Endodermal cell (in vitro differentiated cells): ENCODE measurements around the gene VKORC1L1. TPM values are rescaled to one million over a fixed set of nuclear protein-coding genes. Genes with fewer than 3 reads are reported as not detected.
"Not testable (repeated sequence)": the region's sequence is repeated elsewhere in the genome, so short reads cannot be mapped to it uniquely, and the experiment has no call there.

ENCODE experiments used
- DNase-seq: peaks from one replicate; pipeline ENCODE4 v3.0.0-alpha.2; 2017
- H3K27ac ChIP-seq: 2 replicates; pipeline ENCODE4 v1.5.1; 2013; ENCODE audit warnings: mild to moderate bottlenecking, low read depth, low read length, moderate library complexity
- H3K27me3 ChIP-seq: 2 replicates; pipeline ENCODE4 v1.6.1; 2013; ENCODE audit warnings: mild to moderate bottlenecking, low read length, moderate library complexity; ENCODE audit not compliant: insufficient read depth, control insufficient read depth, poor library complexity, severe bottlenecking
- H3K36me3 ChIP-seq: 2 replicates; pipeline ENCODE4 v1.7.0; 2013; ENCODE audit warnings: mild to moderate bottlenecking, low read length, moderate library complexity; ENCODE audit not compliant: control insufficient read depth, insufficient read depth
- H3K4me1 ChIP-seq: one replicate; pipeline ENCODE4 v1.7.0; 2013; ENCODE audit warnings: low read length; ENCODE audit not compliant: control insufficient read depth, insufficient read depth
- H3K4me3 ChIP-seq: 2 replicates; pipeline ENCODE4 v1.5.1; 2013; ENCODE audit warnings: mild to moderate bottlenecking, low read length, moderate library complexity
- H3K9ac ChIP-seq: 2 replicates; pipeline ENCODE4 v1.6.1; 2013; ENCODE audit warnings: mild to moderate bottlenecking, low read length, moderate library complexity; ENCODE audit not compliant: poor library complexity, severe bottlenecking; ENCODE audit errors: extremely low read depth
- H3K9me3 ChIP-seq: 2 replicates; pipeline ENCODE4 v1.6.1; 2013; ENCODE audit warnings: mild to moderate bottlenecking, low read length, moderate library complexity; ENCODE audit not compliant: control insufficient read depth
- H3K27ac Mint-ChIP-seq: 2 replicates; pipeline ENCODE4 v1.8.0; 2020; ENCODE audit warnings: mixed read lengths
- H3K27me3 Mint-ChIP-seq: 2 replicates; pipeline ENCODE4 v1.8.0; 2021; ENCODE audit warnings: mild to moderate bottlenecking, mixed read lengths; ENCODE audit not compliant: insufficient read depth
- H3K36me3 Mint-ChIP-seq: 2 replicates; pipeline ENCODE4 v1.8.0; 2020; ENCODE audit warnings: low read depth, mixed read lengths
- H3K4me1 Mint-ChIP-seq: 2 replicates; pipeline ENCODE4 v1.8.0; 2020; ENCODE audit warnings: mixed read lengths
- H3K4me3 Mint-ChIP-seq: 2 replicates; pipeline ENCODE4 v1.8.0; 2020; ENCODE audit warnings: mild to moderate bottlenecking, moderate library complexity, mixed read lengths
- H3K9me3 Mint-ChIP-seq: 2 replicates; pipeline ENCODE4 v1.8.0; 2020; ENCODE audit warnings: mild to moderate bottlenecking, mixed read lengths
- WGBS, 2 experiments: methylation state at CpG; one replicate each; pipeline versions ENCODE4 v1.1.5 to v1.1.7; 2013; ENCODE audit warnings: missing lambda C conversion rate in 2 of 2, mixed read lengths in 1 of 2; ENCODE audit not compliant: insufficient coverage in 1 of 2, insufficient read length in 1 of 2; 5-methylcytosine and 5-hydroxymethylcytosine counted together
- long read RNA-seq, 4 experiments: library from polyadenylated mRNA in 2 of 4; library from RNA in 1 of 4; library from capped mRNA in 1 of 4; stranded (forward) in 3 of 4; unstranded in 1 of 4; transcript quantifications; one replicate each; pipeline ENCODE4 v2.0.0, GENCODE V29; 2020 to 2021; ENCODE audit warnings: inconsistent platforms in 1 of 4
- polyA plus RNA-seq, 2 experiments: library from polyadenylated mRNA; stranded (reverse); fragments of 50-300 nt; gene quantifications; one replicate each; pipeline ENCODE4 v1.2.3, GENCODE V29; 2013
- total RNA-seq, 2 donors: library from RNA; stranded (reverse); fragmentation: NEBNext Ultra II Directional in 1 of 2; extraction: Animal tissue kit (Norgen Biotek cat#: 25700) in 1 of 2; gene quantifications; 2 replicates in 1 of 2; 3 replicates in 1 of 2; pipeline ENCODE4 v1.2.1, GENCODE V29; 2021
- TF ChIP-seq, protein P1 (sequence below): fragments of 200-600 bp; sonication (generic); conservative IDR thresholded peaks from 2 replicates; pipeline ENCODE4 v1.5.0; 2021; ENCODE audit warnings: antibody characterized with exemption, mild to moderate bottlenecking

VKORC1L1 gene
- total RNA-seq: 10 to 100 TPM; 20.7 to 24.7 TPM
- polyA plus RNA-seq (2013, experiment 1 of 2): 30.1 TPM
- polyA plus RNA-seq (2013, experiment 2 of 2): 28.2 TPM
- long read RNA-seq, experiment 1, full-length matches to known transcripts: 5 of 13 reads
- long read RNA-seq, experiment 1, partial matches to known transcripts: 3 of 13 reads
- long read RNA-seq, experiment 1, other reads (novel, unspliced or antisense): 5 of 13 reads
- long read RNA-seq, experiment 2, full-length matches to known transcripts: 45 of 52 reads
- long read RNA-seq, experiment 2, partial matches to known transcripts: 0 of 52 reads
- long read RNA-seq, experiment 2, other reads (novel, unspliced or antisense): 7 of 52 reads
- long read RNA-seq, experiment 3, full-length matches to known transcripts: 8 of 9 reads
- long read RNA-seq, experiment 3, partial matches to known transcripts: 0 of 9 reads
- long read RNA-seq, experiment 3, other reads (novel, unspliced or antisense): 1 of 9 reads
- long read RNA-seq, experiment 4, partial matches to known transcripts: 0 of 1 reads
- long read RNA-seq, experiment 4, other reads (novel, unspliced or antisense): 0 of 1 reads

DNA sequence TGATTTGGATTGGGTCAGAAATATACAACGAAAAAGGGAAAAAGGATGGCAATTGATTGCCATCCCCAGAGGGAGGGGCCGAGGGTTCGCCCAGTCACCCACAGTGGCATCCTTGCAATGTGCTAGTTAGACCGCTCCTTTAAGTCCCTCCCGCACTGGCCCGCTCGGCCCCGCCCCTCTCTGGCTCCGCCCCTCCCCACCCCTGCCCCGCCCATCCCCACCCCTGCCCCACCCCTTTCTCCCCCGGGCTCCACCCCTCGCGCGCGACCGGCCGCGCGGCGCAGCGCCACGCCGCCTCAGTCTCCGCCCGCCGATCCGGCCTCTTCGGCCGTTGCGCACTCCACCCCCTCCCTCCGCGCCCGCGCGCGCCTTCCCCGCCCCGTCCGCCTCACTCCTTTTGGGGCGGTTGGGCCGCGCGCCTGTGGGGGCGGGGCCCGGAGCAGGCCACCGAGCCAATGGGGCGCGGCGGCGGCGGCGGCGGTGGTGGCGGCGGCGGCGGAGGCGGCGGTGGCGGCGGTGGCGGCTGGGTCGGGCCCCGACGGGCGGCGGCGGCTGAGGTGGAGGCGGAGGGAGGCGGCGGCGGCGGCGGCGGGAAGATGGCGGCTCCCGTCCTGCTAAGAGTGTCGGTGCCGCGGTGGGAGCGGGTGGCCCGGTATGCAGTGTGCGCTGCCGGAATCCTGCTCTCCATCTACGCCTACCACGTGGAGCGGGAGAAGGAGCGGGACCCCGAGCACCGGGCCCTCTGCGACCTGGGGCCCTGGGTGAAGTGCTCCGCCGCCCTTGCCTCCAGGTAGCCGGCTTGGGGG is at the start of gene VKORC1L1:
TSS of gene VKORC1L1 (plus strand) at position 299 of the 806 bp plus-strand sequence. CDS start at position 597, 298 bp downstream.
- DNase-seq: peak; percentile 97
- no peaks in the 10 kb centered on the region for H3K9me3 Mint-ChIP-seq
- no peaks in the 10 kb centered on the region for H3K27me3 Mint-ChIP-seq
- H3K36me3 ChIP-seq: no peaks in the 10 kb centered on the region
- peak within 1 kb of the TSS; percentile 63 for H3K27ac ChIP-seq
- no peaks in the 10 kb centered on the region for H3K27me3 ChIP-seq
- peak within 1 kb of the TSS; percentile 23 for H3K9ac ChIP-seq
- H3K4me1 Mint-ChIP-seq: peaks cover 6% of the 10 kb centered on the region
- H3K4me1 ChIP-seq: no peaks in the 10 kb centered on the region
- no peaks in the 10 kb centered on the region for H3K9me3 ChIP-seq
- peak within 1 kb of the TSS; percentile 76 for H3K27ac Mint-ChIP-seq
- 0% methylated on average over 8 to 90 of the region's 94 CpGs for WGBS, 2 experiments
- H3K36me3 Mint-ChIP-seq: no peaks in the 10 kb centered on the region
- H3K4me3 ChIP-seq: peak within 1 kb of the TSS; percentile 87
- TF ChIP-seq, protein P1, sequence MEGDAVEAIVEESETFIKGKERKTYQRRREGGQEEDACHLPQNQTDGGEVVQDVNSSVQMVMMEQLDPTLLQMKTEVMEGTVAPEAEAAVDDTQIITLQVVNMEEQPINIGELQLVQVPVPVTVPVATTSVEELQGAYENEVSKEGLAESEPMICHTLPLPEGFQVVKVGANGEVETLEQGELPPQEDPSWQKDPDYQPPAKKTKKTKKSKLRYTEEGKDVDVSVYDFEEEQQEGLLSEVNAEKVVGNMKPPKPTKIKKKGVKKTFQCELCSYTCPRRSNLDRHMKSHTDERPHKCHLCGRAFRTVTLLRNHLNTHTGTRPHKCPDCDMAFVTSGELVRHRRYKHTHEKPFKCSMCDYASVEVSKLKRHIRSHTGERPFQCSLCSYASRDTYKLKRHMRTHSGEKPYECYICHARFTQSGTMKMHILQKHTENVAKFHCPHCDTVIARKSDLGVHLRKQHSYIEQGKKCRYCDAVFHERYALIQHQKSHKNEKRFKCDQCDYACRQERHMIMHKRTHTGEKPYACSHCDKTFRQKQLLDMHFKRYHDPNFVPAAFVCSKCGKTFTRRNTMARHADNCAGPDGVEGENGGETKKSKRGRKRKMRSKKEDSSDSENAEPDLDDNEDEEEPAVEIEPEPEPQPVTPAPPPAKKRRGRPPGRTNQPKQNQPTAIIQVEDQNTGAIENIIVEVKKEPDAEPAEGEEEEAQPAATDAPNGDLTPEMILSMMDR: no peak
- H3K4me3 Mint-ChIP-seq: peak within 1 kb of the TSS; percentile 77

DNA sequence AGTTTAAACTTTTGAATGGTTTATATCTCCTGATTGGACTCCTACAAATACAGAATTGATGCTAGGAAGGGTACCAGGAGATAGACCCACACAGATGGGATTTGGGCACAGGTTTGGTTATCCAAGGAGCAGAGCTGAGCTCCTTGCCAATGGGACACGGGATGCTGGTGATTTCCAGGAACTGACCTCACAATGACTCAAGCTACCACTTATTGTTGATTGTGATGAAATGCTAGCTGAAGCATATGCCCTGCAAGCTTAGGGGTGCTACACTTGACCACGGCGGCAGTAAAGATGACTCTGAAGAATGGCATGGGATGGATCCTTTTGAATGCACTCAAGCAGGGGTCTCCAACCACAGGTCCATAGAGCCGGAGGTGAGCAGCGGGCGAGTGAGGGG is 45.5 kb upstream of the VKORC1L1 start:
- TF ChIP-seq, protein P1: no peak

DNA sequence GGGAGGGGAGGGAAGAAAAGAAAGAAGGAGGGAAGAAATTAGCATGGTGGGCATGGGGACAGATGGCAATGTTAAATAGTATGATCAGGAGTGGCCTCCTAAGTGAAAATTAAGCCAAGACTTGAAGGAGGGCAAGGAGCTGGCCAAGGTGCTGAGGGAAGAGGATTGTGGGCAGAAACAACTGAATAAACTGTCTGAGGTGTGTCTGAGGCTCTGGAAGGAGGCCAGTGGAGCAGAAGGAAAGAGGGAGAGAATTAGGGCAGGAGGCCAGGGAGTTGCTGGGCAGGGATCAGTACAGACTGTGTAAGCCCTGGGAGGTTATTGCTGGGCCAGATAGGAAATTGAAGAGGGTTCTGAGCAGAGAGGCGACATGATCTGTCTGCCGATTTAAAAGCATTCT is 40.6 kb upstream of the VKORC1L1 start:
- no peaks in the 10 kb centered on the region for H3K36me3 ChIP-seq
- no peaks in the 10 kb centered on the region for H3K9me3 Mint-ChIP-seq
- 91 to 100% methylated on average over 2 of the region's 2 CpGs for WGBS, 2 experiments
- H3K36me3 Mint-ChIP-seq: no peaks in the 10 kb centered on the region
- H3K4me1 Mint-ChIP-seq: no peaks in the 10 kb centered on the region
- TF ChIP-seq, protein P1: no peak
- no peak overlapping the region for H3K4me3 Mint-ChIP-seq
- no peaks in the 10 kb centered on the region for H3K9me3 ChIP-seq
- peak; percentile 80 for DNase-seq
- no peak overlapping the region for H3K27ac ChIP-seq
- no peaks in the 10 kb centered on the region for H3K27me3 ChIP-seq
- no peak overlapping the region for H3K9ac ChIP-seq
- no peak overlapping the region for H3K4me3 ChIP-seq
- H3K27me3 Mint-ChIP-seq: peaks cover 2% of the 10 kb centered on the region
- H3K27ac Mint-ChIP-seq: no peak overlapping the region
- no peaks in the 10 kb centered on the region for H3K4me1 ChIP-seq

More for the DNA sequence above, 45.5 kb upstream of the VKORC1L1 start:
- H3K36me3 ChIP-seq: no peaks in the 10 kb centered on the region
- Mint-ChIP-seq H3K9me3 (no peaks in the 10 kb centered on the region), H3K4me1 (no peaks in the 10 kb centered on the region), H3K4me3 (no peak overlapping the region), H3K36me3 (no peaks in the 10 kb centered on the region), H3K27ac (no peak overlapping the region), H3K27me3 (peaks cover 2% of the 10 kb centered on the region)
- no peaks in the 10 kb centered on the region for H3K4me1 ChIP-seq
- no peak overlapping the region for H3K9ac ChIP-seq
- no peak for DNase-seq
- no peak overlapping the region for H3K4me3 ChIP-seq
- no peak overlapping the region for H3K27ac ChIP-seq
- H3K9me3 ChIP-seq: no peaks in the 10 kb centered on the region
- 94 to 95% methylated on average over 6 of the region's 6 CpGs for WGBS, 2 experiments
- no peaks in the 10 kb centered on the region for H3K27me3 ChIP-seq

DNA sequence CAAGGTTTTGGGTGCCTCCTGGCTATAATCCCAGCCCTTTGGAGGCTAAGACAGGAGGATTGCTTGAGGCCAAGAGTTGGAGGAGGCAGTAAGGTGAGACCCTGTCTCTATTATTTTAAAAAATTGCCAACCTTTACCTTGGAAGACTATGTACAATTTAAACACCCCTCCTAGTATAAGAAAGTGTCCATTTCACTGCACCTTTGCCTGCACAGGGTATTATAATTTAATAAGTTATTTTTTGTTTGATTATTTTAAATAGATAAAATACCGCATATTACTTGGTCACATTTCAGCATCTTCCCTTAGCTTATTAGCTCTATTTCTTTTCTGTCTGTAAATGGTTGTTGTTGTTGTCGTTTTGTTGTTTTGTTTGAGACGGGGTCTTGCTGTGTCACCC is 36.2 kb upstream of the VKORC1L1 start:
- H3K27ac Mint-ChIP-seq, DNase-seq, H3K27me3 Mint-ChIP-seq, H3K9ac ChIP-seq, H3K4me1 ChIP-seq, H3K27me3 ChIP-seq, H3K4me1 Mint-ChIP-seq, H3K4me3 Mint-ChIP-seq, H3K36me3 Mint-ChIP-seq, H3K9me3 ChIP-seq, H3K4me3 ChIP-seq, H3K27ac ChIP-seq, H3K36me3 ChIP-seq, H3K9me3 Mint-ChIP-seq: not testable (repeated sequence)
- WGBS, 2 experiments: 100% methylated on average over 1 of the region's 3 CpGs; no CpG with 5 or more reads in 1 of the 2 experiments
